Measurements from ENCODE around the gene TNPO3. TPM values are rescaled to one million over a fixed set of nuclear protein-coding genes. Genes with fewer than 3 reads are reported as not detected.

The TNPO3 gene
- total RNA-seq, 1 donor from 2014 or later: 59.4 TPM

- Histone ChIP-seq H3K27ac (no peak overlapping the region), H3K27me3 (no peaks in the 10 kb centered on the region), H3K36me3 (no peaks in the 10 kb centered on the region), H3K4me3 (no peak overlapping the region), H3K4me1 (no peaks in the 10 kb centered on the region), H3K9me3 (no peaks in the 10 kb centered on the region)
- TF ChIP-seq, protein P1, sequence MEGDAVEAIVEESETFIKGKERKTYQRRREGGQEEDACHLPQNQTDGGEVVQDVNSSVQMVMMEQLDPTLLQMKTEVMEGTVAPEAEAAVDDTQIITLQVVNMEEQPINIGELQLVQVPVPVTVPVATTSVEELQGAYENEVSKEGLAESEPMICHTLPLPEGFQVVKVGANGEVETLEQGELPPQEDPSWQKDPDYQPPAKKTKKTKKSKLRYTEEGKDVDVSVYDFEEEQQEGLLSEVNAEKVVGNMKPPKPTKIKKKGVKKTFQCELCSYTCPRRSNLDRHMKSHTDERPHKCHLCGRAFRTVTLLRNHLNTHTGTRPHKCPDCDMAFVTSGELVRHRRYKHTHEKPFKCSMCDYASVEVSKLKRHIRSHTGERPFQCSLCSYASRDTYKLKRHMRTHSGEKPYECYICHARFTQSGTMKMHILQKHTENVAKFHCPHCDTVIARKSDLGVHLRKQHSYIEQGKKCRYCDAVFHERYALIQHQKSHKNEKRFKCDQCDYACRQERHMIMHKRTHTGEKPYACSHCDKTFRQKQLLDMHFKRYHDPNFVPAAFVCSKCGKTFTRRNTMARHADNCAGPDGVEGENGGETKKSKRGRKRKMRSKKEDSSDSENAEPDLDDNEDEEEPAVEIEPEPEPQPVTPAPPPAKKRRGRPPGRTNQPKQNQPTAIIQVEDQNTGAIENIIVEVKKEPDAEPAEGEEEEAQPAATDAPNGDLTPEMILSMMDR (IDR thresholded peaks at IDR 0.05): no peak
- intact Hi-C loops (cut with DNase I): no loop called here
- no peak for DNase-seq (ENCODE audit: low spot score in 2 of 2)
These were observed 40.3 kb upstream of the TNPO3 start for GRCh38 chr7:129095258-129095657.

DNA sequence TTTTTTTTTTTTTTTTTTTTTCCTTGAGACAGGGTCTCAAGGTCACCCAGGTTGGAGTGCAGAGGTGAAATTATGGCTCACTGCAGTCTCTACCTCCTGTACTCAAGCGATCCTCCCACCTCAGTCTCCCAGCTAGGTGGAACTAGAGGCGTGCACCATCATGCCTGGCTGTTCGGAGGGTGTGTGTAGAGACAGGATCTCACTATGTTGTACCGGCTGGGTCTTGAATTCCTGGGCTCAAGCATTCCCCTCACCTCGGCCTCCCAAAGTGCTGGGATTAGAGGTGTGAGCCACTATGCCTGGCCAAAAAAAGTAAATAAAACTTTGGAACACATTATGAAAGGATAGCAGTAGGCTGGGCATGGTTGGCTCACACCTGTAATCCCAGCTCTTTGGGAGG is 39.6 kb upstream of the TNPO3 start:
- H3K27me3 ChIP-seq: no peaks in the 10 kb centered on the region
- no peak overlapping the region for H3K27ac ChIP-seq
- TF ChIP-seq, protein P1 (IDR thresholded peaks at IDR 0.05): no peak
- no peaks in the 10 kb centered on the region for H3K9me3 ChIP-seq
- intact Hi-C loops (cut with DNase I): loop anchor here (5.0 kb wide), 1 partner anchor 192 kb away; no protein-coding TSS in a partner anchor
- H3K4me3 ChIP-seq: no peak overlapping the region
- DNase-seq (ENCODE audit: low spot score in 2 of 2): no peak
- H3K36me3 ChIP-seq: no peaks in the 10 kb centered on the region
- H3K4me1 ChIP-seq: no peaks in the 10 kb centered on the region

- intact Hi-C loops (cut with DNase I): loop anchor here (5.0 kb wide), 1 partner anchor 192 kb away; no protein-coding TSS in a partner anchor
- Histone ChIP-seq H3K27me3 (no peaks in the 10 kb centered on the region), H3K4me3 (no peak overlapping the region), H3K36me3 (no peaks in the 10 kb centered on the region), H3K9me3 (no peaks in the 10 kb centered on the region), H3K27ac (no peak overlapping the region), H3K4me1 (no peaks in the 10 kb centered on the region)
- DNase-seq (ENCODE audit: low spot score in 2 of 2): no peak
- TF ChIP-seq, protein P1 (IDR thresholded peaks at IDR 0.05): no peak
These were observed 39.1 kb upstream of the TNPO3 start for GRCh38 chr7:129093867-129094456.

DNA sequence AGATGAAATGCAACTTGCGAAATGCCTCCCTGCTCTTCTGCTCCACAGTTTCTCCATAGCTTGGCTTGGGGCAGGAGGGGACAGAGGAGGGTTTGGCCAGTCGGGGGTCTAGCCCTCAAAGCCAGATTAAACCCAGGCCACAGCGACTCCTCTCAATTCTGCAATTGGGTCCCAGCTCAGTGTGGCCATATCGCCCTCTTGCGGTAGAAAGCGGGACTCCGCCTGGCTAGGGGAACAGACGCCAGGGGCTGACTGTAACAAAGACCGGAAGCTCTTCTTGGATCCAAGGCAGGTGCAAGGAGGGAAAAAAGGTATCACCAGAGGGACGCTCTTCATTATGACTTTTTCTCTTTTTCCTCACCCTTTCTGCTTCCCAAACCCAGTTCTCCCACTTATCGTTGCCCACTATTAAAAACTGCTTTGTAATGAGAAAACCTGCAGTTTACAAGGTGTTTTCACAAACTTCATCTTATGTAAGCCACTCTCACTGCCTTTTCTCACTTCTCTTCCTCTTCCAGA is 36.6 kb upstream of the TNPO3 start:
- TF ChIP-seq, protein P1 (IDR thresholded peaks at IDR 0.05): peak; percentile 81 to 95 (median 92)
- H3K9me3 ChIP-seq: no peaks in the 10 kb centered on the region
- intact Hi-C loops (cut with DNase I): loop anchor here (5.0 kb wide), 1 partner anchor 189 kb away; no protein-coding TSS in a partner anchor
- no peak overlapping the region for H3K4me3 ChIP-seq
- no peak overlapping the region for H3K27ac ChIP-seq
- H3K4me1 ChIP-seq: no peaks in the 10 kb centered on the region
- H3K36me3 ChIP-seq: no peaks in the 10 kb centered on the region
- H3K27me3 ChIP-seq: no peaks in the 10 kb centered on the region
- peak; percentile 45 to 84 for DNase-seq (ENCODE audit: low spot score in 2 of 2)

DNA sequence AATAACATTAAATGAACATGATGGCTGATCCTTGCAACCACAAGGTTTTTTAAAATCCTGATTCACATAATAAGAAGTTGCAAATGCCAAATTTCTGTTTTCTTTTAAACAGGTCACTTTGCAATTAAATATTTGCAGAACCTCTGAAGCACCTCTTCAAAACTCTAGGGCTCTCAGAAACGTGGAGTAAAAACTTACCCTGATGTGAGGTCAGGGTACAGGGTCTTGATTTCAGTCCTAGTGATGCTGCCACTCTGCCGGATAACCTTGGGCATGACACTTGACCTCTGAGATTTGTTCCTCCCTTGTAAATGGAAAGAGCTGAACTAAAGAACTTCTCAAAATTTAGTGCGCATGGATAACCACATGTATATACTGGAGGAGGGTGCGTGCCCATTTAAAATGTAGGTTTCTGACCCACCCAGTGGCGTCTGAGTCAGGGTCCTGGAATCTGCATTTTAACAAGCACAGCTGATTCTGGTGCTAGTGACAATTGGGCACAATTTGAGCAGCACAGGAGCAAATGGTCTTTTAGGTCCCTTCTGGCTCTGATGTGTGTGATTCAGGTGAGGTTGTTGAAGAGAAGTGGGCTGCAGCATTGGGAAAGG is 35.5 kb upstream of the TNPO3 start:
- intact Hi-C loops (cut with DNase I): loop anchor here (5.0 kb wide), 1 partner anchor 188 kb away; no protein-coding TSS in a partner anchor
- no peak overlapping the region for H3K27ac ChIP-seq
- H3K4me3 ChIP-seq: no peak overlapping the region
- TF ChIP-seq, protein P1 (IDR thresholded peaks at IDR 0.05): no peak
- no peak for DNase-seq (ENCODE audit: low spot score in 2 of 2)
- H3K9me3 ChIP-seq: no peaks in the 10 kb centered on the region
- no peaks in the 10 kb centered on the region for H3K36me3 ChIP-seq
- H3K27me3 ChIP-seq: no peaks in the 10 kb centered on the region
- H3K4me1 ChIP-seq: no peaks in the 10 kb centered on the region

All from ascending aorta (tissue), 2 donors.